GM19467 (cell line): ENCODE measurements around the gene POLD2.
"Not testable (repeated sequence)": the region's sequence is repeated elsewhere in the genome, so short reads cannot be mapped to it uniquely, and the experiment has no call there.

ENCODE experiments used
- ATAC-seq: cut with Tn5 transposase; IDR thresholded peaks from one replicate; pipeline ENCODE4 v1.9.1; 2021; ENCODE audit warnings: mild to moderate bottlenecking, moderate library complexity; ENCODE audit not compliant: unreplicated experiment

The POLD2 gene

DNA sequence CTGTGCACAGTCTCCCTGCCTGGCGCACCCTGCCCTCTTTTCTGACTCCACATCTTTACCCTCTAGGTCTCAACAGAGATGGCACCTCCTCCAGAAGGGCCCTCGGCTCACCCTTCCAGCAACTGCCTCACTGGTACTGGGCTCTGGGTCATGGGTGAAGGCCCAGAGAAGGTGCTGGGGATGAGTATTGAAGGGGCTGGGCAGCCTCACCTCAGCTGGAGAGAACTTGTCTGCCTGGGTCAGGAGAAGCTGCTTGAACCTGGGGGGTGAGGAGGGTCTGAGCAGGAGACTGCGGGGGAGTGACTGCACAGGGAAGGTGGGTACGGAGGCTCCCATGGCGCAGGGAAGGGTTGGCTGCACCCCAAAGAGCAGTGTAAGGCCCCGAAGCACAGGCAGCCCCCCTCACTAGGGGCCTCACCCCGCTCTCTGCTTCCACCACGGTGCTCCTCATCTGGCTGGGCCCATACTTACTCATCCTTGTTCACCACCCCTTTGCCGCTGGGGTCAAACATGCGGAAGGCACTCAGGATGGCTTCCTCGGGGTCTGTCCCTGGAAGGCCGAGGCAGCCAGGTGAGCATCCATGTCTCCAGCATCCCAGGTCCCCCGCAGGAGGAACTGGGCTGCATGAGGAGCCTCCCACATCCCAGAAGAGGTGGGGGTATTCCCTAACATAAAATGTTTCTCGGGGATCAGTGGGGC, 16.1 kb upstream of the POLD2 start:
- no peak for ATAC-seq

DNA sequence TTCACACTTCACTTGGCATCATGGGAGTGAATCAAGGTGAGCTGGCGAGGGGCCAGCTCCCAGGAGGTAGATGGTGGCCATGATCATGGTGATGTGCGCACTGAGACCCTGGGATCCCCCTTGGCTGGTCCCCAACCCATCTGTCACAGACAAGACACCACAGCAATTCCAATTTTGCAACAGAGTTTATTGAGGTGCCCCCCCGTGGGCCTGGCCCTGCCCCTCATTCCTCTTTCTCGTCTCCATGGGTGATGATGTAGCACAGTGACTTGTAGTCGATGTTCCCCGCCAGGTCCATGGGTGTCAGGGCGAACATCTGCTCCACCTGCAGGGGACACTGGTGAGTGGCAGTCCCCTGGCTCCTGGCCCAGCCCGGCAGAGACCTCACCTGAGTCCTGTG, 15.3 kb upstream of the POLD2 start:
- ATAC-seq, result no peak

DNA sequence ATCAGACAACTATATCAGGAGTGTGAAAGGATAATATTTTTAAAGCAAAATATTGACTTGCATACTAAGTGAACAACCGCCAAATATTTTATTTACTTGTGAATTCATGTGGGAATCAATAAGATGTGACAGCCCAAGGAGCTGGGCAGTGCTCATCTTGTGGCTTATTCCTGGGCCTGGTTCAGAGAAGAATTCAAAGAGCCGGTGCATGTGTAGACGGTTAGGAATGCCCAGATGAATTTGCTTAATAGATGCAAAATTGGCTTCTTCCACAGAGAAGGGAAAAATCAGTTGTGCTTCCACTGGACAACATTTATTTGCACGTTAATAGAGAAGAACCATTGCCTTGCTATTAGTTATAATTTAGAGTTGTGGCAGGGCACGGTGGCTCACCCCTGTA, 13.4 kb upstream of the POLD2 start:
- no peak for ATAC-seq

DNA sequence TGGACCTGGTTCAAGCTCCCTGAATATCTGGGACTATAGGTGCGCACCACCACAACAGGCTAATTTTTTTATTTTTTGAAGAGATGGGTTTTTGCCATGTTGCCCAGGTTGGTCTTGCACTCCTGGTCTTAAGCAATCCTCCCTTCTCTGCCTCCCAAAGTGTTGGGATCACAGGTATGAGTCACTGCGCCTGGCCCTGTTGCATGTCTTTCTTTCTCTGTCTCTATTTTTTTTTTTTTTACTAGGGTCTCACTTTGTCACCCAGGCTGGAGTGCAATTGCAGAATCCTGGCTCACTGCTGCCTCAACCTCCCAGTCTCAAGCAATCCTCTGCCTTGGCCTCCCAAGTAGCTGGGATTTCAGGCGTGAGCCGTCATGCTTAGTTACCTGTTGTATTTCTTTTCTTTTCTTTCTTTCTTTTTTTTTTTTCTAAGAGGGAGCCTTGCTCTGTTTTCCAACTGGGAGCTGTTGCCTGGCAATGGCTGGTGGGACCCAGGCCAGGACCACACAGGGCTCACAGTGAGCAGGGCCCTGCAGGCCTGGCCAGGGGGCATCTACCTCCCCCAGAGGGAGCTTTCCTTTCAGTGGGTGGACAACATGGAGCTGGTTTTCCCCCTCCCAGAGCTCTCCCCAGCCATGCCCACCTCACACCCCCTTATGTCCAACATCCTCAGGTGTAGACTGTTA, 11.7 kb upstream of the POLD2 start:
- no peak for ATAC-seq

DNA sequence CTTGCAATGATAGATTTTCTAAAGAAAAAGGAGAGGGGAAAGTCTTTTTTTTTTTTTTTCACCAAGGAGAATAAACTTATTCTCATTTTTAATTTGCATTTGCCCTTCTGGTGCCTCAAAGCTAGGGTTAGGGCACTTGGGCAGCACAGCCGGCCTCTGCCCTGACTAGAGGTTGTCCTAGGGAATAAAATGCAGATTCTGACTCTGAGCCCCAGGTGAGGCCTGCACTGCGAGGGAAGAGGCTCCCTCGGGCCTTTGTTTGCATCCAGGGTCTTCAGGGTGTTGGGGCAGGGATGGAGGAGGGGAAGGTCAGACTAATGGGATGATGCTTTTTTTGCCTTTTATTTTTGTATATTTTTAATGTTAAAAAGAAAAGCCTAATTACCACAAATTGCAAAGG, 9.9 kb upstream of the POLD2 start:
- no peak for ATAC-seq

DNA sequence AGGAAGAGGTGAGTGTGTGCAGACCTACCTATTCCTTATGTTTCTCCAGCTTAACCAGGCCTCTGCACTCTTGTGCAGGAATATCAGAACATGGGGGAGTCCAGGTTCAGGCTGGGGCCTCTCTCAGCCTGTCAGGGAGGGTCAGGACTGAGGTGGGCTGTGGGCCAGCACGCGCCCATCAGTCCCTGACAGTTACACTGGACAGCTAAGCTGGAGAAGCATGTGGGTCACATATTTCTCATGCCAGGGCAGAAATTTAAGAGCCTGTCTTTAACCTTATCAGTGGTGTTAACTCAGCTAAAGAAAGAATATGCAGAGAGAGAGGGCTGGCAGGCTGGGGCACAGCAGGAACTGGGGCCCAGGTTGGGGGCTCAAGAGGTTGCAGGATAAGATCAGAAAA, 8.7 kb upstream of the POLD2 start:
- ATAC-seq, result no peak

DNA sequence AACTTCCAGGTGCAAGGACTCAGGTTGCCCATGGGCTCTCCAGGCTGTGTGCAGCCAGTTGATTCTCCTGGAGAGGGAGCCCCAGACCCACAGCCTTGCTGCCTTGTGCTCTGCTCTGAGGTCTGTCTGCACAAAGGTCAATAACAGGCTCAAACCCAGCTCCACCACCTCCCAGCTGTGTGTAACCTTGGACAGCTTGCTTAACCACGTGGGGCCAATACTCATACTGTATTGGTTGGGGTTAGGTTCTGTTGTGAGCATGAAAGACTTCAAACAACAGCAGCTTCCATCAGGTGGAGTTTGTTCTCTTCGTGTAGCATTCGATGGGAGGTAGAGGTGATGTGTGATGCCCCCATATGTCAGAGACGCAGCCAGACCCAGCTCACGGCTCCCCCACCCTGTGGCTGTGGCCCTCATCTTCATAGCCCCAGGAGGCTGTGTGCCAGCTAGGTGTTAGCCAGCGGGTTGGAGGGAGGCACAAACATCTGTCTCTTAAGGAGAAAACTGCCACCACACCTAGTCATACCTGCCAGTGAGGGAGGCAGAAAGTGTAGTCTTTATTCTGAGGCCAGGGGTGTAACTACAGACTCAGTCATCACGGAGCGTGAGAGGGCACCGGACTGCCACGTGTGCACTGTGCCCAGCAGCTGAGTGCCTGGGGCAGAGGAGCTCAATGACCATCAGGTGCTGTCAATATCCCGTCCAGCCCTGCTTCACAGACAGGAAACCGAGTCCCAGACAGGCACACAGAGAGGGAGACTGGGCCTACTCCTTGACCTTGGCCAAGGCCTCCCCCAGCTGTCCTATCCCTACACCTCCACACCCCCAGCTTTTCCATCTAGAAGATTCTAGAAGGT, 8.1 kb upstream of the POLD2 start:
- ATAC-seq, result no peak

GRCh38 chr7:44128721-44129582, 5.6 kb upstream of the POLD2 start:
- no peak for ATAC-seq

DNA sequence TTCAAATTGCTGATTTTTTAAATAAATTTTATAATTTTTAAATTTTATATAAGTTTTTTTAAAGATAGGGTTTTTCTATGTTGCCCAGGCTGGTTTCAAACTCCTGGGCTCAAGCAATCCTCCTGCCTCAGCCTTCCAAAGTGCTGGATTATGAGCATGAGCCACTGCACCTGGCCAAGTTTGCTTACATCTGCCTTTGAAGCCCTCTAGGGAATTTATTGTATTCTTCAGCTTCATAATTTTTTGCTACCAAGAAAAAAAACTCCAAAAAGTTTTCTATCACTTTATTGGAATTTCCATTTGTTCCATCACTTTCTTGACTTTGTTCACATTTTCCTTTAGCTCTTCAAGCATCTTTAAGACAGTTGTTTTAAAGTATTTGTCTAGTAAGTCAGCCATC, 3.8 kb upstream of the POLD2 start:
- no peak for ATAC-seq

GRCh38 chr7:44126574-44126973, 3.2 kb upstream of the POLD2 start:
- not testable (repeated sequence) for ATAC-seq

DNA sequence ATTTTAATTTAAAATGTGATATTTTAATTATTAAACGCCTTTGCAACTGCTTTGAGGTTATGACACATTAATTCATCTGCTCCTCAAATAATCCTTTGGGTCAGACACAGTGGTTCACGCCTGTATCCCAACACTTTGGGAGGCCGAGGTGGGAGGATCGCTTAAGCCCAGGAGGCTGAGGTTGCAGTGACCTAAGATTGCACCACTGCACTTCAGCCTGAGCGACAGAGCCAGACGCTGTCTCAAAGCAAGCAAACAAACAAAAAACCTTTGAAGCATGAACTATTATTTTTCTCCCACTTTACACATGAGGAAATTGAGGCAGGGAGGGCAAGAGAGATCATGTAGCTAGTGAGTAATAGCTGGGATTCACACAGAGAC, 1.5 kb upstream of the POLD2 start:
- no peak for ATAC-seq

DNA sequence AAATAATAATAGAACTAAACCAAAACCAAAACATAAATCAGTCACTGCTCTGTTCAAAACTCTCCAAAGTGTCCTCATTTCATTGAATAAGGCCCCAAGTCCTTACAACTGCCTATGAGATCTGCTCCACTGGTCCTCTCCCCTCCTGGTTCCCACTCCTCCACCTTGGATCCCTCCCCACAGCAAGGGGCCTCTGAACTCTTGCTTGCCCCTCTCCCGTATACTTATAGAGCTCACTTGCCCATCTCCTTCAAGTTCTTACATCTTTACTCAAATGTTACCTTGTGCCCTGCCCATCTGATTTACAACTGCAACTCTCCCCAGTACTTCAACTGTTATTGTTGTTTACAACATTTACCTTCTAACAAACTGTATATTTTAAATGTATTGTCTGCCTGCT, 819 bp downstream of the POLD2 start:
- ATAC-seq, result no peak

DNA sequence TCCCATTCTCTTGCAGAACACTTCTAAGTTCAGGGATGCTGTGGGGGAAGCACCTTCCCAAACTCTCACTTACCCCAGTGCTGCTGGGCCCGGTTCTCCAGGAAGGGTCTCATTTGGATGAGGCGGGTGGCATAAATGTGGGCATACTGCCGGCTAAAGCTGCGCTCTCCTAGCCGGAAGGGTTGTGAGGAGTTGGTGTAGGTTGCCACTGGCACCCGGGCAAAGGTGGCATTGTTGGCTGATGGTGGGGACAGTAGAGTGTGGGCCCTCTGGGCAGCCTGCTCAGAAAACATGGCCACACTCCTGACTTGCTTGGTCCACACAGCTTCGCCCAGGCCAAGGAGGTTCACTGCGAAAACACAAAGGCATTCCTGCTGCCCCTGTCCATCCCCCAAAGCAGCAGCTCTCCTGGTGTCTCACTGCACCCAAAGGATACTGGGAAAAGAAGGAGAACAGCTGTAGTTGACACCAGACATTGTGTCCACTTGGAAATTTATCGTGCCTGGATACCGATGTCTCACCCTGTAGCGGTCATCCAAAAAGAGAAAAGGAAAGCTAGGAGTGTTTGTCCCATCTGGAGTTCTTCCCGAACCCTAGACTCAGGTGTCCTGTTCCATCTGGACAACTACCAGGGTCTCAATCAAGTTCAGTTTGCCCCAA, 1.5 kb downstream of the POLD2 start:
- ATAC-seq, result no peak

GRCh38 chr7:44120395-44120794, 3.0 kb downstream of the POLD2 start:
- no peak for ATAC-seq

GRCh38 chr7:44119829-44120380, 3.4 kb downstream of the POLD2 start:
- no peak for ATAC-seq

DNA sequence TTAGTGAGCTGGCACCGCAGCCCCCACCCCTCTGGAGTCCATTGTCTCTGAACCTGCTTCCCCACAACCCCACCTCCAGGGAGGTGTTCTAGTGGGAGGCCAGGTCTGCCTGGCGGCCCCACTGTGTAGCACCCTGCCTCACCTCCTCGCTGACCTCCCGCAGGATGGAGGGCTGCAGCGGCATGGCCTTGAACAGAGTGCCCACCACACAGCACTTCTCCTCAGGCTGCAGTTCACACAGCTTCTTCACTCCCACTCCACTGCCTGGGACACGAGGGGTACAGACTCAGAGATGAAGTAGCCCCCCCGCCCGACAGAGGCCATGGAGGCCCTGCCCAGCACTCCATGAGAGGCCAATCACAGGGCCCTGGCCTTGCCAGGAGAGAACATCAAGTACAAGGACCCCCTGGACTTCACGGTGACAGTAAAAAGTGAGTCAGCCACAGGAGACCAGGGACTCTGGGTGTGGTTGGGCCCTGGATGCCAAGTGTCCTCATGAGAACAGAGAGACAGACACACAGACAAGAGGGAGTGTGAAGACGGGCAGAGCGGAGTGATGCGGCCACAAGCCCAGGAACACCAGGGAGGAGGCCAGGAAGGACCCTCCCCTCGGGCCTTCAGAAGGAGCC, 5.4 kb downstream of the POLD2 start:
- ATAC-seq, result no peak

- ATAC-seq, result no peak
These were observed 6.3 kb downstream of the POLD2 start for GRCh38 chr7:44116789-44117666.

DNA sequence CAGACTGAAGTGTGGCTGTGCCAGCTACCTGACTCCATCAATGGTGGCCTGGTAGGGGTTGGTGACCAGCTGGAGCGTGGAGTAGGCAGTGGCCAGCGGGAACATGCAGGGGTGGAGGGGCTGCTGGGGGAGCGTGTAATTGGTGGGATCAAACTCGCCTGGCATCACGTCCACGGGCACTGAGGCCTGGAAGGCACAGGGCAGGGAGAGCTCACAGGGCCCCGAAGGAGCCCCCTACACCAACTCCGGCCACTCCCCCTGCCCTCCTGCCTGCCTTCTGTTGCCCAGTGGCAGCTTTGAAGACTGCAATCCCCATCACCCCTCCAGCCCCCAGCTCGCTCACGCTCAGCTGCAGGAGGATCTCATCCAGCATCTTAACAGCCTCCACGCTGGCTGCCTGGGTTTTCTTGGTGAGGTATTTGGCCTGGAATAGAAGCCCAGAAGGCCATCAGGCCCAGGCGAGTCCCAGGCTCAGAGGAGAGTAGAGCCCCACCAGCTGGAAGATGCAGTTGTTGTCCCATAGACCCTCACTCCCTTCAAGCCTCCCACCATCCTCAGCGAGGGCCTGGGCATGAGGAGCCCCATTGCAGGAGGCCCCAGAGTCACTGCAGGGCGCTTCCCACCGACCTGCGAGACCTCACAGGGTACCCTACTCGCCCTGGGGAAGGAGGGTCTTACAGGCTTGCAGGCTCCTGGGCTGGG, 7.1 kb downstream of the POLD2 start:
- ATAC-seq, result no peak
